ENCODE measurements around the gene DNAJC11.
"Not testable (repeated sequence)": the region's sequence is repeated elsewhere in the genome, so short reads cannot be mapped to it uniquely, and the experiment has no call there.

- TF ChIP-seq CREM (CRISPR knock-in tag; IDR thresholded peaks at IDR 0.05); CTCF (IDR thresholded peaks at IDR 0.05); E2F5 (CRISPR knock-in tag; IDR thresholded peaks at IDR 0.05); PREB (CRISPR knock-in tag; IDR thresholded peaks at IDR 0.05; ENCODE audit: borderline replicate concordance); GRHL2 (CRISPR knock-in tag; IDR thresholded peaks at IDR 0.05; ENCODE audit: insufficient replicate concordance, severe bottlenecking); IRF2 (CRISPR knock-in tag; IDR thresholded peaks at IDR 0.05; ENCODE audit: borderline replicate concordance, low read depth): not testable (repeated sequence)
These were observed 64.8 kb downstream of the DNAJC11 start for GRCh38 chr1:6636778-6637177.

Measured in WTC11 (cell line).